ENCODE measurements around the gene CCDC136. TPM values are rescaled to one million over a fixed set of nuclear protein-coding genes. Genes with fewer than 3 reads are reported as not detected.

Gene CCDC136
- total and polyA plus RNA-seq, 12 donors: 1.8 to 14.4 (median 8.0) TPM

DNA sequence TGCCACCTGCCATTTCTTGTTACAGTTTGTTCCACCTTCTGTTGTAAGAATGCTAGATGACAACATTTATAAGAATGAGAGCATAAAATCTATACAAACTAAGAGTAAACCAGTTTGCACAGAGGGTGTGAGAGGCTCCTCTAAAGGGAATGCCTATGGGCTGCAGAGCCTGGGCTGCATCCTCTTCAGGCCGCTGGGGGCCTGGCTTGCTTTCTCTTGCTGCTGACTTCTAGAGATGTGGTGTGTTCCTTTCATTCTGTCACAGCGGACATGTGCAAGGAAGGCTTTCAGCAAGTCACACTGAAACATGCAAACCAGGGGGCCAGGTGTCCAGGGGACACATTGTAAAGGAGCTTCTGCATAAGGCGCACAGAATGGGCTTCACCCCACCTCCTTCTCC is 63.8 kb downstream of the CCDC136 start:
- TF ChIP-seq, protein P1, sequence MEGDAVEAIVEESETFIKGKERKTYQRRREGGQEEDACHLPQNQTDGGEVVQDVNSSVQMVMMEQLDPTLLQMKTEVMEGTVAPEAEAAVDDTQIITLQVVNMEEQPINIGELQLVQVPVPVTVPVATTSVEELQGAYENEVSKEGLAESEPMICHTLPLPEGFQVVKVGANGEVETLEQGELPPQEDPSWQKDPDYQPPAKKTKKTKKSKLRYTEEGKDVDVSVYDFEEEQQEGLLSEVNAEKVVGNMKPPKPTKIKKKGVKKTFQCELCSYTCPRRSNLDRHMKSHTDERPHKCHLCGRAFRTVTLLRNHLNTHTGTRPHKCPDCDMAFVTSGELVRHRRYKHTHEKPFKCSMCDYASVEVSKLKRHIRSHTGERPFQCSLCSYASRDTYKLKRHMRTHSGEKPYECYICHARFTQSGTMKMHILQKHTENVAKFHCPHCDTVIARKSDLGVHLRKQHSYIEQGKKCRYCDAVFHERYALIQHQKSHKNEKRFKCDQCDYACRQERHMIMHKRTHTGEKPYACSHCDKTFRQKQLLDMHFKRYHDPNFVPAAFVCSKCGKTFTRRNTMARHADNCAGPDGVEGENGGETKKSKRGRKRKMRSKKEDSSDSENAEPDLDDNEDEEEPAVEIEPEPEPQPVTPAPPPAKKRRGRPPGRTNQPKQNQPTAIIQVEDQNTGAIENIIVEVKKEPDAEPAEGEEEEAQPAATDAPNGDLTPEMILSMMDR (IDR thresholded peaks at IDR 0.05): no peak
- no peak for ATAC-seq
- H3K9me3 ChIP-seq: no peaks in the 10 kb centered on the region
- H3K36me3 ChIP-seq: peaks cover 8 to 84% (median 64%) of the 10 kb centered on the region in 9 donors
- intact Hi-C loops (cut with DNase I): loop anchor here in 2 of 10 donors (2.0 kb wide), 1 partner anchor 21 kb away; no protein-coding TSS in a partner anchor
- H3K27ac ChIP-seq: no peak overlapping the region
- no peak for DNase-seq
- 86 to 90% methylated on average over 3 of the region's 3 CpGs for WGBS, 2 donors
- no peak overlapping the region for H3K4me3 ChIP-seq
- no peaks in the 10 kb centered on the region for H3K27me3 ChIP-seq
- peaks cover 15 to 57% (median 21%) of the 10 kb centered on the region in 9 donors for H3K4me1 ChIP-seq

DNA sequence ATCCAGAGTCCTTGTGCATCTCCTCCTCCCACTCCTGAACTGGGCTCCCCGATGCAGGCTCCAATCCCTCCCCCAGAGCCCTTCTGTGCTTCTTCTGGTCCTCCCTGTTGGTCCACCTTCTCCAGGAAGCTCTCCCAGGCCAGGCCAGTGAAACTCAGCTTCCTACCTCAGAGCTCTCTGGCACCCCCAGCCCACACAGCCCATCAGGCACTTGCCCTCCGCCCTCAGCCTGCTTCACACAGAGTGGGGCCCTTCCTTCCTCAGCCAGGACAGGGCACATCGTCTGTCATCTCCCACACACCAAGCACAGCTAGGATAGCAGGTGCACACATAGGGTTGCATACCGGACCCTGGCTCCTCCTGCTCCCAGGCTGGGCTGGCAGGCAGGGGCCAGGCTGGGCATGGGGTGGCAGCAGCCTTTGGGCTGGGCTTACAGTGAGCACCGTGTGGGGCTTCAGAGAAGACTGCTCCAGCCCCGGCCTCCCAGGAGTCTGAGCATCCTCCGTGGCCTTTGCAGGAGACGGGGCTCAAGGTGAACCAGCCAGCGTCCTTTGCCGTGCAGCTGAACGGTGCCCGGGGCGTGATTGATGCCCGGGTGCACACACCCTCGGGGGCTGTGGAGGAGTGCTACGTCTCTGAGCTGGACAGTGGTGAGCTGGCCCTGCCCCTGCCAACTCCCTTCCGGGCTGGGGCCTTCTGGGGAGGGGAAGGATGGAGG is 64.4 kb downstream of the CCDC136 start:
- DNase-seq (no peak), ATAC-seq (no peak)
- 79 to 83% methylated on average over 17 of the region's 17 CpGs for WGBS, 2 donors
- H3K27me3 ChIP-seq: no peaks in the 10 kb centered on the region
- TF ChIP-seq, protein P1 (IDR thresholded peaks at IDR 0.05): no peak
- H3K4me1 ChIP-seq: peaks cover 15 to 63% (median 27%) of the 10 kb centered on the region in 9 donors
- no peaks in the 10 kb centered on the region for H3K9me3 ChIP-seq
- peaks cover 7 to 78% (median 58%) of the 10 kb centered on the region in 9 donors for H3K36me3 ChIP-seq
- intact Hi-C loops (cut with DNase I): no loop called here
- H3K4me3 ChIP-seq: no peak overlapping the region
- no peak overlapping the region for H3K27ac ChIP-seq

DNA sequence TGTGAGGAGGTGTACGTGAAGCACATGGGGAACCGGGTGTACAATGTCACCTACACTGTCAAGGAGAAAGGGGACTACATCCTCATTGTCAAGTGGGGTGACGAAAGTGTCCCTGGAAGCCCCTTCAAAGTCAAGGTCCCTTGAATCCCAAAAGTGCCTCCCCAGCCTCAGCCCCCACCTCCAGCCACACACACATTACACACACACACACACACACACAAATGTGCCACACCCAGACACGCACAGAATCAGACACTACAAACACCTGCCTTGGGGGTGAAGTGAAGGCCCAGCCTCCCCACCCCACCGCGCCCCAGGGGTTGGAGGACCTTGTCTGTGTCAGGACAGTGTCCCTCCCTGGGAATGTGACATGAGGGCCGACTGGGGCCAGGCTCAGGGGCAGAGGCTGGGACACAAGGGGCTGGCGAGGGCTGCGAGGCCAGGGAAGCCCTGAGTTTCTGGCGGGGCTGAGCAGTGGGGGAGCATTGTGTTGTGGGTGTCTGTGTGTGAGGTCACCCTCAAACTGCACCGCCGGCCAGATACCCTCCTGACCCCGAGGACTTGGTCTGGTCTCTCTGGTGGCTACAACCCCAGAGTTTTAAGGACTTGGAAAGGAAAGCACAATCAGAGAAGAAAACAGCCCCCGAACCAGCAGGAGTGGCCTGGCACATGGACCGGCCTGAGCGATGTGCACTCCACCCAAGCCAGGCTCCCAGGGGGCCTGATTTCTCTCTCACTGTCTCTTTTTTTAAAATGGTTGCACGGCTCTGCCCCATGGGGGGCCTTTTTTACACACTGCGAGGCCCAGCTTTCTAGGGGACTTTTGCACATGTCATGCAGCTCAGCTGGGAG is 66.8 kb downstream of the CCDC136 start:
- TF ChIP-seq, protein P1 (IDR thresholded peaks at IDR 0.05): no peak
- peak in 2 of 8 donors; percentile 0 to 6 for ATAC-seq
- H3K27me3 ChIP-seq: no peaks in the 10 kb centered on the region
- no peaks in the 10 kb centered on the region for H3K9me3 ChIP-seq
- no peak overlapping the region for H3K4me3 ChIP-seq
- peaks cover 15 to 71% (median 33%) of the 10 kb centered on the region in 9 donors for H3K4me1 ChIP-seq
- H3K27ac ChIP-seq: peak overlapping the region; percentile 10 to 86 (median 58)
- peaks cover 0 to 53% (median 33%) of the 10 kb centered on the region in 9 donors for H3K36me3 ChIP-seq
- DNase-seq: peak in 1 of 2 donors; percentile 65
- 47 to 52% methylated on average over 16 to 18 of the region's 18 CpGs for WGBS, 2 donors
- intact Hi-C loops (cut with DNase I): no loop called here

All from heart right ventricle (tissue), 16 donors.